Keratinocyte (primary cell): ENCODE results near the gene EXOC4.

Experiments
- CTCF ChIP-seq, 3 experiments: IDR thresholded peaks in 1 of 3; conservative IDR thresholded peaks in 1 of 3; optimal IDR thresholded peaks in 1 of 3; 2 replicates in 2 of 3; 3 replicates in 1 of 3; pipeline versions ENCODE3 to v1.5.1; 2011; ENCODE audit warnings: low read length in 3 of 3, mild to moderate bottlenecking in 3 of 3, moderate library complexity in 2 of 3, control low read depth in 1 of 3, inconsistent platforms in 1 of 3; ENCODE audit not compliant: insufficient read depth in 2 of 3; ENCODE audit errors: extremely low read depth in 1 of 3
- EZH2 ChIP-seq: IDR thresholded peaks from one replicate; pipeline ENCODE4 v1.6.1; 2012; ENCODE audit warnings: inconsistent platforms, mild to moderate bottlenecking, low read length, moderate library complexity

DNA sequence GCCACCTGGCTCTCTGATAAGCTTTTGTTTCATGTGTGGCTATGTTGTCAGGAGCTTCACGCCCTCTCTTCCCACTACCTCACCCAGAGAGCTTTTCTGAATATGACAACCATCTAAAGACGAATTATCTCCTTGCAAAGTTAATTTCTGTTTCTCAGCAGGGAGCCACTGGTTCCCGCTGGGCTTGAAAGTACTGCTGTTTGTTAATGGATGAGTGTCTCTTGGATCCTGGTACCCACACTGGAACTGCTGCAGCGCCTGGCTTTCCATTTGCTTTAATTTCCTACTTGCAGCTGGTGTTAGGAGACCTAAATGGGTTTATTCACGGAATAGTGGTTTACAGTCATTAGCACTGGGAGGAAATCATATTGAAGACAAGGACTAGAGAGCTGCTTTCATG lies 606.4 kb downstream of the EXOC4 start:
- TF ChIP-seq CTCF (optimal IDR thresholded peaks at IDR 0.05 in 1 of 3, IDR thresholded peaks at IDR 0.05 in 1 of 3, conservative IDR thresholded peaks at IDR 0.05 in 1 of 3; ENCODE audit: extremely low read depth in 1 of 3, insufficient read depth in 2 of 3, low read length in 3 of 3) (no peak), EZH2 (no peak)
